ENCODE measurements around the gene CTU2.

The CTU2 gene

DNA sequence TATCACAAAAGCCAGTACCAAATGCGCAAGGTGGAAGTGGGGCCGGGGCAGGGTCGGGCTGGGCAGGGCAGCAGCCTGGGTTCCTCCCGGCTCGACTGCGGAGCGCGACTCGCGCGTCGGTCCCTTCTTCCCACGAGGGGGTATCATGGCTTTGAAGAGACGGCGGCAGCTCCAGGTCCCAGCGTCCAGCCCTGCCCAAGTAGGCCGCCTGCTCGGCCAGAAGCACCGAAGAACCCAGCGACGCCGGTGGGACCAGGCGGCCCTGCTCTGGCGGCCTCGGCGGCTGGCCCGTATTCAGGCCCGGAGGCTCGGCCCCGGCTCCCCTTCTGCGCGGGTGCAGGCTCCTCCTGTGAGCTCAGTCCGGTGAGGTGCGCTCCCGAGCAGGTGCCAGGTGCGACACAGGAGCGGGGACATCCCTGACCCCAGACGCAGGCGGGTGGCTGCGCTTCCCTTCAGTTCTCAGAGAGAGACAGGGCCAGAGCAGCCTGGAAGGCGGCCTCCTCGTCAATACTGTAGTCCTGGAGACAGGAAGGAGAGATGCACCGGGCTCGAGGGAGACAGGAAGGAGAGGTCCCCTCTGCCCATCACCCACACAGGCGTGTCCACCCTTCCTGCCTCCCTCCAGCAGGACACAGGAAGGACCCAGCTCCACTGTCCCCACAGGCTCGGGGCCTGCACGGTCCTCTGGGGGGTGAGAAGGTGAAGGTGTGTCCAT, 9.0 kb upstream of the CTU2 start:
- TF ChIP-seq, protein P1, sequence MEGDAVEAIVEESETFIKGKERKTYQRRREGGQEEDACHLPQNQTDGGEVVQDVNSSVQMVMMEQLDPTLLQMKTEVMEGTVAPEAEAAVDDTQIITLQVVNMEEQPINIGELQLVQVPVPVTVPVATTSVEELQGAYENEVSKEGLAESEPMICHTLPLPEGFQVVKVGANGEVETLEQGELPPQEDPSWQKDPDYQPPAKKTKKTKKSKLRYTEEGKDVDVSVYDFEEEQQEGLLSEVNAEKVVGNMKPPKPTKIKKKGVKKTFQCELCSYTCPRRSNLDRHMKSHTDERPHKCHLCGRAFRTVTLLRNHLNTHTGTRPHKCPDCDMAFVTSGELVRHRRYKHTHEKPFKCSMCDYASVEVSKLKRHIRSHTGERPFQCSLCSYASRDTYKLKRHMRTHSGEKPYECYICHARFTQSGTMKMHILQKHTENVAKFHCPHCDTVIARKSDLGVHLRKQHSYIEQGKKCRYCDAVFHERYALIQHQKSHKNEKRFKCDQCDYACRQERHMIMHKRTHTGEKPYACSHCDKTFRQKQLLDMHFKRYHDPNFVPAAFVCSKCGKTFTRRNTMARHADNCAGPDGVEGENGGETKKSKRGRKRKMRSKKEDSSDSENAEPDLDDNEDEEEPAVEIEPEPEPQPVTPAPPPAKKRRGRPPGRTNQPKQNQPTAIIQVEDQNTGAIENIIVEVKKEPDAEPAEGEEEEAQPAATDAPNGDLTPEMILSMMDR (IDR thresholded peaks at IDR 0.05; ENCODE audit: low read depth, low read length), result no peak
- H3K9me3 ChIP-seq, result no peaks in the 10 kb centered on the region

DNA sequence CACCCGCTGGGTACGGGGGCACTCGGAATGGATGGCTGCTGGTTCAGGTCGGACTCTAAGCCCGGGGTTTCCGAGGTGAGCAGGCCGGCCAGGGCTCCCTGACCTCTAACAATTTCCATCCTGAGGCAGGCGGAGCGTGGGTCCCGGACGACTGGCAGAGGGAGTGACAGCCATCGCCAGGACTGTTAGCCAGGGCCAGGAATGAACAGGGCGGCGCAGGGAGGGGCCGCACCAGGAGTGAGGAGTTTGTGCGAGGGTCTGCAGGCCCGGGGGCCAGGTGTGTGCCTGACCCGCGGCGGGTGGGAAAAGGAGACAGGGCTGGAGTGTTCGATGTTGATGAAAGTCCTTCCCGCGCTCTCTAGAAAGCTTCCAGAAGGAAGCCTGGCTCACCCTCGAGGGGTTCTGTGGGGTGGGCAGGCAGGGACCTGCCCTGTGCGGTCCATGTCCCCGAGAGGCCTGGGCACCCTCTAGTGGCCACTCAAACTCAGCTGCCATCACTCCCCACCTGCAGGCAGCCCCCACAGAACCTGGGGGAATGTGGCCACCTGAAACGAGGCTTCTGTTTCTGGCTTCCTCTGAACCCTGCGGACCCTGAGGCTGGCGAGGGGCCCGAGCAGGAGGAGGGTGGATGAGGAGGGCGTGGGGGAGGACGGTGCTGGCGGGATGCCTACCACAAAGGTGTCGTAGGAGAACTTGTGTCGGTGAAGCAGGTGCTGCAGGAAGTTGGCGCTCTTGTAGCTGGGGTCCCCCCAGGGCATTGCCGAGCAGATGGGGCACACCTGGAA, 8.3 kb upstream of the CTU2 start:
- Histone ChIP-seq H3K4me1 (no peaks in the 10 kb centered on the region), H3K9me3 (no peaks in the 10 kb centered on the region), H3K27me3 (no peaks in the 10 kb centered on the region), H3K36me3 (peaks cover 8% of the 10 kb centered on the region), H3K4me3 (ENCODE audit: low read depth, low read length) (no peak overlapping the region)
- DNase-seq, result no peak
- TF ChIP-seq, protein P1 (IDR thresholded peaks at IDR 0.05; ENCODE audit: low read depth, low read length), result peak; percentile 47

More for the DNA sequence above, 9.0 kb upstream of the CTU2 start:
- Histone ChIP-seq H3K36me3 (peaks cover 8% of the 10 kb centered on the region), H3K4me3 (ENCODE audit: low read depth, low read length) (no peak overlapping the region), H3K4me1 (no peaks in the 10 kb centered on the region), H3K27me3 (no peaks in the 10 kb centered on the region)
- no peak for DNase-seq

DNA sequence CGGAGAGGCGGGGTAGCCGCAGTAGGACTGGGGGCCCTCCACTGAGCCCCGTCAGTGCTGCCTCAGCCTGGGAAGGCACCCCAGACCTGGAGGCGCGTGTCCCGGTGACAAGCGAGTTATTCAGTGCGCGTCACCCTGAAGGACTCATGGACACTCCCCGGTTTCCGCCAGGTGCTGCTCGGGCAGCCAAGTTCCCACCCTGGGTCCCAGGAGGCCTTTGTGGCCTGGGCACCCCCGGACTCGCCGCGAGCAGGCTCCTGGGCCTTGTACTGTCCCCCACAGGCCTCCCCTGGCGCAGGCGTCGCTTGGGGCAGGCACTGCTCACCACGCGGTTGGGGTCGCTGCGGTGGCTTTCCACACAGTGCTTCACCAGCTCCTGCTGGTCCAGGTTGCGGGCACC, 7.7 kb upstream of the CTU2 start:
- DNase-seq, result no peak
- Histone ChIP-seq H3K9me3 (no peaks in the 10 kb centered on the region), H3K27me3 (no peaks in the 10 kb centered on the region), H3K4me1 (no peaks in the 10 kb centered on the region), H3K4me3 (ENCODE audit: low read depth, low read length) (no peak overlapping the region), H3K36me3 (peaks cover 8% of the 10 kb centered on the region)
- TF ChIP-seq, protein P1 (IDR thresholded peaks at IDR 0.05; ENCODE audit: low read depth, low read length), result no peak

DNA sequence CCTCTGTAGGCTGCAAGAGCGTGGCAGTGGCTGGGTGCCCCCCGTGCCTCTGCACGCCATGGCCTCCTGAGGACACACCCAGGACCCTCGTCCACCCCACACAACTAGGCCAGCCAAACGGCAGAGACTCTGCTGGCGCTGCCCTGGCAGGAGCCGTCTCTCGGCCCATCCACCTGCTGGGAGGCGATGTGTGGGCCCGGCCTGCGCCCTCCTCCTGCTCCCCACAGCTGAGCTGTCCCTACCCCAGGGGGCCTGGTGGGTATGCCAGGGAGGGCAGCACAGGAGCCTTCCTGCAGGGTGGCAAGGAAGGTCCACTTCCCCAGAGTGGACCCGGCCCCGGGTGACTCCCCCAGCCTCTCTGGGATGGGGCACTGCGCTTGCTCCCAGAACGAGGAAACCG, 7.1 kb upstream of the CTU2 start:
- TF ChIP-seq, protein P1 (IDR thresholded peaks at IDR 0.05; ENCODE audit: low read depth, low read length), result no peak
- no peak overlapping the region for H3K4me3 ChIP-seq (ENCODE audit: low read depth, low read length)
- DNase-seq, result no peak
- peaks cover 8% of the 10 kb centered on the region for H3K36me3 ChIP-seq
- no peaks in the 10 kb centered on the region for H3K27me3 ChIP-seq
- H3K4me1 ChIP-seq, result no peaks in the 10 kb centered on the region
- H3K9me3 ChIP-seq, result no peaks in the 10 kb centered on the region

DNA sequence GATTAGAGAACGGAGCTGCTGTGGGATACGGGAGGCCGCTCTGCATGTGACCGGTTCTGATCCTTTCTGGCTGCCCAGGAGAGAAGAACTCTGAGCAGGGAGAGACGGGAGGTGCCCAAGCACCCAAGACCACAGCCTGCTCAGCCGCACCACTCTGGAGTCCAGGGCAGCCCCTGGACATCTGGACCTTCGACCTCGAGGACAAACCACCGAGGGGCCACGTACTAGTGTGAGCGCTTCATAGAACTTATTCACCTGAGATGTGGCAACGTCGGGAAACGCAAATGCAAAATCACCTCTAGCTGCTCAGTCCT, 6.0 kb upstream of the CTU2 start:
- Histone ChIP-seq H3K27me3 (no peaks in the 10 kb centered on the region), H3K9me3 (no peaks in the 10 kb centered on the region), H3K4me1 (no peaks in the 10 kb centered on the region), H3K4me3 (ENCODE audit: low read depth, low read length) (no peak overlapping the region), H3K36me3 (peaks cover 8% of the 10 kb centered on the region)
- TF ChIP-seq, protein P1 (IDR thresholded peaks at IDR 0.05; ENCODE audit: low read depth, low read length), result no peak
- no peak for DNase-seq

All from BE2C (cell line).